HG03135 (cell line): ENCODE measurements around the gene RPTOR.

ENCODE experiments used
- ATAC-seq: cut with Tn5 transposase; IDR thresholded peaks from one replicate; pipeline ENCODE4 v1.9.1; 2021; ENCODE audit warnings: mild to moderate bottlenecking, moderate library complexity; ENCODE audit not compliant: unreplicated experiment

The RPTOR gene

GRCh38 chr17:80826346-80826954 lies 281.8 kb downstream of the RPTOR start:
- ATAC-seq = no peak

- no peak for ATAC-seq
Observed at GRCh38 chr17:80826955-80827645, 282.5 kb downstream of the RPTOR start.

- no peak for ATAC-seq
Observed at GRCh38 chr17:80827646-80828643, 283.3 kb downstream of the RPTOR start.

GRCh38 chr17:80829166-80829813 lies 284.7 kb downstream of the RPTOR start:
- ATAC-seq = no peak

- ATAC-seq = no peak
Observed at GRCh38 chr17:80830020-80830780, 285.6 kb downstream of the RPTOR start.

GRCh38 chr17:80831491-80831890 lies 286.9 kb downstream of the RPTOR start:
- ATAC-seq = no peak

- no peak for ATAC-seq
Observed at GRCh38 chr17:80832266-80832676, 287.6 kb downstream of the RPTOR start.

- peak; percentile 81 for ATAC-seq
Observed at GRCh38 chr17:80832888-80833583, 288.4 kb downstream of the RPTOR start.

- ATAC-seq = no peak
Observed at GRCh38 chr17:80833952-80834892, 289.6 kb downstream of the RPTOR start.

- no peak for ATAC-seq
Observed at GRCh38 chr17:80834893-80835275, 290.2 kb downstream of the RPTOR start.

GRCh38 chr17:80835816-80836657 lies 291.4 kb downstream of the RPTOR start:
- no peak for ATAC-seq

GRCh38 chr17:80836658-80836965 lies 292.0 kb downstream of the RPTOR start:
- no peak for ATAC-seq

GRCh38 chr17:80836971-80837481 lies 292.4 kb downstream of the RPTOR start:
- ATAC-seq = no peak

- no peak for ATAC-seq
Observed at GRCh38 chr17:80837711-80838110, 293.1 kb downstream of the RPTOR start.

GRCh38 chr17:80838311-80839025 lies 293.8 kb downstream of the RPTOR start:
- no peak for ATAC-seq

- ATAC-seq = no peak
Observed at GRCh38 chr17:80839026-80839345, 294.3 kb downstream of the RPTOR start.

- ATAC-seq = no peak
Observed at GRCh38 chr17:80839511-80839941, 294.9 kb downstream of the RPTOR start.
